Measurements from ENCODE around the gene GRM8. TPM values are rescaled to one million over a fixed set of nuclear protein-coding genes. Genes with fewer than 3 reads are reported as not detected.

GRM8 gene
- total RNA-seq, 4 donors from 2014 or later: 0.11 TPM; not detected in 3

DNA sequence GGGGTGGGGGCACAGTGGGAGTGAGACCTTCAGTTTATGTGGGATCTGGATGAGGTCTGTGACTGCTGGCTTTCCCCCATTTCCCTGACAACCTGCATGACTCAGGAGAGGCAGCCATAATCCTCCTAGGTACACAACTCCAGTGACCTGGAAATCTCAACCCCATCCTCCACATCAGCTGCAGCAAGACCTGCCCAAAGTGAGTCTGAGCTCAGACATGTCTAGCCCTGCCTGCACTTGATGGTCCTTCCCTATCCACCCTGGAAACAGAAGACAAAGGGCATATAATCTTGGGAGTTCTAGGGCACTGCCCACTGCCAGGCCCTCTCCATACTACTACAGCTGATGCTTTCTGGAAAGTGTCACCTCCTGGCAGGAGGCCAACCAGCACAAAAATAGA is 75.6 kb downstream of the GRM8 start:
- Histone ChIP-seq H3K4me3 (no peak overlapping the region), H3K4me1 (no peaks in the 10 kb centered on the region), H3K27me3 (no peaks in the 10 kb centered on the region), H3K36me3 (no peaks in the 10 kb centered on the region), H3K27ac (replicated peaks in 1 of 4) (no peak overlapping the region), H3K9me3 (peaks cover 0 to 19% (median 6%) of the 10 kb centered on the region in 4 donors)
- DNase-seq (ENCODE audit: extremely low spot score): no peak
- intact Hi-C loops (cut with DNase I): no loop called here
- TF ChIP-seq POLR2AphosphoS5 (IDR thresholded peaks at IDR 0.05) (no peak), POLR2A (IDR thresholded peaks at IDR 0.05; ENCODE audit: low read depth) (no peak), EP300 (IDR thresholded peaks at IDR 0.05) (no peak)
- TF ChIP-seq, protein P1, sequence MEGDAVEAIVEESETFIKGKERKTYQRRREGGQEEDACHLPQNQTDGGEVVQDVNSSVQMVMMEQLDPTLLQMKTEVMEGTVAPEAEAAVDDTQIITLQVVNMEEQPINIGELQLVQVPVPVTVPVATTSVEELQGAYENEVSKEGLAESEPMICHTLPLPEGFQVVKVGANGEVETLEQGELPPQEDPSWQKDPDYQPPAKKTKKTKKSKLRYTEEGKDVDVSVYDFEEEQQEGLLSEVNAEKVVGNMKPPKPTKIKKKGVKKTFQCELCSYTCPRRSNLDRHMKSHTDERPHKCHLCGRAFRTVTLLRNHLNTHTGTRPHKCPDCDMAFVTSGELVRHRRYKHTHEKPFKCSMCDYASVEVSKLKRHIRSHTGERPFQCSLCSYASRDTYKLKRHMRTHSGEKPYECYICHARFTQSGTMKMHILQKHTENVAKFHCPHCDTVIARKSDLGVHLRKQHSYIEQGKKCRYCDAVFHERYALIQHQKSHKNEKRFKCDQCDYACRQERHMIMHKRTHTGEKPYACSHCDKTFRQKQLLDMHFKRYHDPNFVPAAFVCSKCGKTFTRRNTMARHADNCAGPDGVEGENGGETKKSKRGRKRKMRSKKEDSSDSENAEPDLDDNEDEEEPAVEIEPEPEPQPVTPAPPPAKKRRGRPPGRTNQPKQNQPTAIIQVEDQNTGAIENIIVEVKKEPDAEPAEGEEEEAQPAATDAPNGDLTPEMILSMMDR (IDR thresholded peaks at IDR 0.05): no peak

DNA sequence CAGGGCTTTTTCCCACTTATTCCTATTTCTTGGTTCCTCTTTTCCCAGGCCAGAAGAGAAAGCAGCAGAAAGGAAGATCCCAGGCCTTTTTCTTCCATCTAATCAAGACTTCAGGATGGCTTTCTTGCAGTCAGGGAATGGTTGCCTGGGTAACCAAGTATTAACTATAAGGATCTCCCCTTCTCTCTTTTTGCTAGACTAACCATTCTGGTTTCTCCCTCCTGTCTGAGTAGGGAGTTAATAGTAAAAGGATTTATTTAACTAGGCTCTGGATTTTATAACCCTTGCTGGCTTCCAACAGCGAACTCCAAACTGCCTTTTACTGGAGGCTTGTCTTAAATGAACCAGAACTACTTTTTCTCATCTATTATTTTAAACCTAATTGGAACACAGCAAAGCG is 90.4 kb downstream of the GRM8 start:
- H3K27me3 ChIP-seq: no peaks in the 10 kb centered on the region
- H3K4me1 ChIP-seq: no peaks in the 10 kb centered on the region
- intact Hi-C loops (cut with DNase I): no loop called here
- H3K4me3 ChIP-seq: no peak overlapping the region
- no peaks in the 10 kb centered on the region for H3K36me3 ChIP-seq
- no peak for DNase-seq (ENCODE audit: extremely low spot score)
- TF ChIP-seq POLR2AphosphoS5 (IDR thresholded peaks at IDR 0.05): no peak
- no peak for TF ChIP-seq EP300 (IDR thresholded peaks at IDR 0.05)
- no peak for TF ChIP-seq POLR2A (IDR thresholded peaks at IDR 0.05; ENCODE audit: low read depth)
- TF ChIP-seq, protein P1 (IDR thresholded peaks at IDR 0.05): no peak
- no peak overlapping the region for H3K27ac ChIP-seq (replicated peaks in 1 of 4)
- WGBS: 70% methylated on average over 2 of the region's 2 CpGs
- no peaks in the 10 kb centered on the region for H3K9me3 ChIP-seq

DNA sequence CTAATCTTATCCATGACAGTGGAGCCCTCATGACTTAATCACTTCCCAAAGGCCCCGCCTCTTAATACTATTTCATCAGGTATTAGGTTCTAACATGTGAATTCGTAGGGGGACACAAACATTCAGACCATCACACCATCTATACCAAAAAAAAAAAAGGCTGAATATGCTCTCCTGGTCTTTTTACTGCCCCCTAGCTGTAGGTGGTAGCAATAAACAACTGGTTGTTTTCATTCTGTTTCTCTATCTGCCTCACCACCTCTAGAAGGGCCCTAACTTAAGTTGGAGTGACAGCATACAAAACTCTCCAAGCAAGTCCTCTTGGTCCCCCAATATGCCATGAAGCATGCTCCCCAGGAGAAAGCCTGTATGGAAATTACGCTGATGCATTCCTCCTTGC is 94.1 kb downstream of the GRM8 start:
- intact Hi-C loops (cut with DNase I): no loop called here
- TF ChIP-seq EP300 (IDR thresholded peaks at IDR 0.05) (no peak), POLR2AphosphoS5 (IDR thresholded peaks at IDR 0.05) (no peak), POLR2A (IDR thresholded peaks at IDR 0.05; ENCODE audit: low read depth) (no peak)
- TF ChIP-seq, protein P1 (IDR thresholded peaks at IDR 0.05): no peak
- no peak for DNase-seq (ENCODE audit: extremely low spot score)
- no peaks in the 10 kb centered on the region for H3K4me1 ChIP-seq
- no peaks in the 10 kb centered on the region for H3K36me3 ChIP-seq
- H3K27me3 ChIP-seq: peaks cover 0 to under 1% (median 0%) of the 10 kb centered on the region in 4 donors
- H3K27ac ChIP-seq (replicated peaks in 1 of 4): no peak overlapping the region
- WGBS: 75% methylated on average over 3 of the region's 3 CpGs
- H3K9me3 ChIP-seq: no peaks in the 10 kb centered on the region
- H3K4me3 ChIP-seq: no peak overlapping the region

DNA sequence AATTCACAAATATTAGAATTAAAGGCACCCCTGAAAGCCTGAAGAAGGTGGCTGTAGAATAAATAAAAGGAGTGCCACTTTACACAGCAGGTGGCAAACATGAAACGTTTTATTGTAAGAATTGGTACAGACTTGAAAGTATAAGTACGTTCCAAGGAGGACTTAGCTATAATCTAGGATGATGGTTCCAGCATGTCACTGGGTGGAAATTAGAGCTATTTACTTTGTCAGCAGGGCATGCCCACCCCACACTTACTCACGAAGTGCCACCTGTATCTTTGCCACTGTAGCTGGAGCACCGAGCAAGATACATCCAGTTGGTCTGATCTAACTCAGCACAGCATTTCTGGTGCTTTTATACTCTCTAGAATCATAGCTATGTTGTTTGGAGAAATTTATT is 97.8 kb downstream of the GRM8 start:
- Histone ChIP-seq H3K27ac (replicated peaks in 1 of 4) (no peak overlapping the region), H3K4me1 (no peaks in the 10 kb centered on the region), H3K9me3 (no peaks in the 10 kb centered on the region), H3K27me3 (peaks cover 0 to 7% (median 0%) of the 10 kb centered on the region in 4 donors), H3K36me3 (no peaks in the 10 kb centered on the region), H3K4me3 (no peak overlapping the region)
- TF ChIP-seq, protein P1 (IDR thresholded peaks at IDR 0.05): no peak
- no peak for TF ChIP-seq POLR2A (IDR thresholded peaks at IDR 0.05; ENCODE audit: low read depth)
- no peak for TF ChIP-seq POLR2AphosphoS5 (IDR thresholded peaks at IDR 0.05)
- TF ChIP-seq EP300 (IDR thresholded peaks at IDR 0.05): no peak
- WGBS: 75% methylated on average over 4 of the region's 4 CpGs
- no peak for DNase-seq (ENCODE audit: extremely low spot score)
- intact Hi-C loops (cut with DNase I): no loop called here

DNA sequence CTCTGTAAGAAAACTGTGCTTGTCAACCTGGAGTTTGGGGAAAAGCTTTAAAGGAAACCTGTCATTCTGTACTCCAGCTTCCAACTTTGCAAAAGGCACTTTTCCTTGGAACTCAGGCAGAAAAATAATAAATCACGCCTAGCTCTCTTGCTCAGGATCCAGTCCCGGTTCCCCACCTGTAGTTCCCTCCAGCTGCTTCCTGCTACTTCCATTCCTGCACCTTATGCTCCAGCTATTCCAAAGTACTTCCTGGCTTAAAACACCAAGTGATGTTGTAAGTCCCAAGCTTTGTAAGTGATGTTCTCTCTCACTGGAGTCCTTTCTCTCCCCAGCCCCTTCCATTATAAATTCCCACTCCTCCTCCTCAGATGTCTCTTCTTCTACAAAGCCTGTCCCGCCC is 98.6 kb downstream of the GRM8 start:
- intact Hi-C loops (cut with DNase I): no loop called here
- Histone ChIP-seq H3K4me3 (no peak overlapping the region), H3K4me1 (no peaks in the 10 kb centered on the region), H3K27me3 (peaks cover 0 to 7% (median 0%) of the 10 kb centered on the region in 4 donors), H3K36me3 (no peaks in the 10 kb centered on the region), H3K9me3 (no peaks in the 10 kb centered on the region), H3K27ac (replicated peaks in 1 of 4) (no peak overlapping the region)
- no peak for DNase-seq (ENCODE audit: extremely low spot score)
- WGBS: 65% methylated on average over 3 of the region's 3 CpGs
- TF ChIP-seq EP300 (IDR thresholded peaks at IDR 0.05): no peak
- TF ChIP-seq POLR2A (IDR thresholded peaks at IDR 0.05; ENCODE audit: low read depth): no peak
- TF ChIP-seq, protein P1 (IDR thresholded peaks at IDR 0.05): no peak
- no peak for TF ChIP-seq POLR2AphosphoS5 (IDR thresholded peaks at IDR 0.05)
